Cardiac septum (tissue), 1 donor: ENCODE data around the gene NOX3. TPM values are rescaled to one million over a fixed set of nuclear protein-coding genes. Genes with fewer than 3 reads are reported as not detected.

Experiments
- DNase-seq: peaks from one replicate; pipeline ENCODE4 v3.0.0-alpha.2; 2020; ENCODE audit warnings: low spot score
- intact Hi-C: fragments of 100-400 bp; cut with DNase I; formaldehyde crosslinking; loops from one replicate; pipeline ENCODE4 v1.14.0; 2022
- total RNA-seq: library from RNA; stranded (reverse); fragmentation: NEBNext Ultra II Directional; extraction: Animal tissue kit (Norgen Biotek cat#: 25700); gene quantifications from one replicate; pipeline ENCODE4 v1.2.1, GENCODE V29; 2021
- donor health status: DM: no; HTN: no; CAD: no.

NOX3 gene
- total RNA-seq, 1 donor from 2014 or later: not detected

GRCh38 chr6:155347800-155348199 lies 107.8 kb downstream of the NOX3 start:
- intact Hi-C loops: no loop called here
- no peak for DNase-seq

DNA sequence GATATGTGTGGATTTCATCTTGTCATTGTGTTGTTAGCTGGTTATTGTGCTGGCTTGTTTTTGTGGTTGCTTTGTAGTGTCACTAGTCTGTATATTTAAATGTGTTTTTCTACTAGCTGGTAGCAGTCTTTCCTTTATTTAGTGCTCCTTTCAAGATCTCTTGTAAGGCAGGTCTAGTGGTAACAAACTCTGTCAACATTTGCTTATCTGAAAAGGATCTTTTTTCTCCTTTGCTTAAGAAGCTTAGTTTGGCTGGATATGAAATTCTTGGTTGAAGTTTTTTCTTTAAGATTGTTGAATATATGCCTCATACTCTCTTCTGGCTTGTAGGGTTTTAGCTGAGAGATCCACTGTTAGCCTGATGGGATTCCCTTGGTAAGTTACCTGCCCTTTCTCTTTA lies 108.7 kb downstream of the NOX3 start:
- no peak for DNase-seq
- intact Hi-C loops: no loop called here

Other genes starting within 250 kb of the NOX3 start
- gene CLDN20, start 191.8 kb downstream of the NOX3 start, total RNA-seq: not detected
- 15.1 TPM for gene TFB1M, start 141.4 kb downstream of the NOX3 start, total RNA-seq